Urothelium cell line (cell line): Measurements from ENCODE around the gene TMPRSS9.
"Not testable (repeated sequence)": the region's sequence is repeated elsewhere in the genome, so short reads cannot be mapped to it uniquely, and the experiment has no call there.

Experiments used
- DNase-seq: peaks from one replicate; pipeline ENCODE4 v3.0.0; 2011; ENCODE audit warnings: low spot score, mixed read lengths
- FAIRE-seq: peaks from 2 replicates; lab custom pipeline; 2011; peaks lifted over from hg19 to GRCh38; lab: Jason Lieb, UNC

The TMPRSS9 gene

GRCh38 chr19:2454199-2454961, 94.3 kb downstream of the TMPRSS9 start:
- FAIRE-seq (no peak), DNase-seq (no peak)

GRCh38 chr19:2454962-2455850, 95.1 kb downstream of the TMPRSS9 start:
- DNase-seq (no peak), FAIRE-seq (no peak)

- FAIRE-seq (no peak), DNase-seq (no peak)
These were observed 95.9 kb downstream of the TMPRSS9 start for GRCh38 chr19:2455851-2456570.

GRCh38 chr19:2457394-2458037, 97.5 kb downstream of the TMPRSS9 start:
- DNase-seq, result no peak
- no peak for FAIRE-seq

GRCh38 chr19:2458054-2458453, 98.0 kb downstream of the TMPRSS9 start:
- DNase-seq (no peak), FAIRE-seq (no peak)

- FAIRE-seq, DNase-seq: not testable (repeated sequence)
These were observed 98.7 kb downstream of the TMPRSS9 start for GRCh38 chr19:2458776-2459175.

- DNase-seq (no peak), FAIRE-seq (no peak)
These were observed 100.2 kb downstream of the TMPRSS9 start for GRCh38 chr19:2460245-2460644.

- no peak for FAIRE-seq
- DNase-seq, result no peak
These were observed 101.9 kb downstream of the TMPRSS9 start for GRCh38 chr19:2461751-2462634.

- DNase-seq (peak; percentile 58), FAIRE-seq (no peak)
These were observed 102.8 kb downstream of the TMPRSS9 start for GRCh38 chr19:2462635-2463421.

- DNase-seq, FAIRE-seq: not testable (repeated sequence)
These were observed 103.6 kb downstream of the TMPRSS9 start for GRCh38 chr19:2463694-2464093.

GRCh38 chr19:2464389-2464788, 104.3 kb downstream of the TMPRSS9 start:
- no peak for FAIRE-seq
- DNase-seq, result no peak

GRCh38 chr19:2468596-2468995, 108.5 kb downstream of the TMPRSS9 start:
- no peak for FAIRE-seq
- no peak for DNase-seq

GRCh38 chr19:2469102-2469914, 109.2 kb downstream of the TMPRSS9 start:
- FAIRE-seq, result peak; percentile 17
- peak; percentile 80 for DNase-seq

- FAIRE-seq, DNase-seq: not testable (repeated sequence)
These were observed 109.8 kb downstream of the TMPRSS9 start for GRCh38 chr19:2469915-2470200.

GRCh38 chr19:2474232-2475017, 114.4 kb downstream of the TMPRSS9 start:
- DNase-seq, result peak; percentile 79

GRCh38 chr19:2475018-2475701, 115.1 kb downstream of the TMPRSS9 start:
- DNase-seq, result no peak
- FAIRE-seq, result no peak

More at GRCh38 chr19:2474232-2475017, 114.4 kb downstream of the TMPRSS9 start:
- FAIRE-seq, result no peak
